Glutamatergic neuron (in vitro differentiated cells): Measurements from ENCODE around the gene SUSD3. TPM values are rescaled to one million over a fixed set of nuclear protein-coding genes. Genes with fewer than 3 reads are reported as not detected.

Experiments used
- DNase-seq: peaks from one replicate; pipeline ENCODE4 v3.0.0; 2022
- H3K27ac Mint-ChIP-seq: one replicate; pipeline ENCODE4 v1.8.0; 2020; ENCODE audit warnings: mild to moderate bottlenecking, mixed read lengths, inconsistent platforms; ENCODE audit not compliant: unreplicated experiment
- H3K27me3 Mint-ChIP-seq: one replicate; pipeline ENCODE4 v1.8.0; 2020; ENCODE audit warnings: mild to moderate bottlenecking, moderate library complexity, mixed read lengths, inconsistent platforms; ENCODE audit not compliant: unreplicated experiment
- H3K36me3 Mint-ChIP-seq: one replicate; pipeline ENCODE4 v1.8.0; 2020; ENCODE audit warnings: mild to moderate bottlenecking, mixed read lengths, inconsistent platforms; ENCODE audit not compliant: unreplicated experiment
- H3K4me1 Mint-ChIP-seq: one replicate; pipeline ENCODE4 v1.8.0; 2020; ENCODE audit warnings: mild to moderate bottlenecking, low read depth, mixed read lengths, inconsistent platforms; ENCODE audit not compliant: unreplicated experiment
- H3K4me3 Mint-ChIP-seq: one replicate; pipeline ENCODE4 v1.8.0; 2020; ENCODE audit warnings: mild to moderate bottlenecking, mixed read lengths, inconsistent platforms; ENCODE audit not compliant: unreplicated experiment
- H3K9me3 Mint-ChIP-seq: one replicate; pipeline ENCODE4 v1.8.0; 2020; ENCODE audit warnings: mild to moderate bottlenecking, moderate library complexity, mixed read lengths, inconsistent platforms; ENCODE audit not compliant: unreplicated experiment
- CTCF ChIP-seq: fragments of 200-600 bp; sonication (generic); IDR thresholded peaks from one replicate; pipeline ENCODE4 v1.5.0; 2021; ENCODE audit not compliant: partially characterized antibody, unreplicated experiment
- total RNA-seq: library from RNA; stranded (reverse); fragmentation: NEBNext Ultra II Directional; extraction: Animal tissue kit (Norgen Biotek cat#: 25700); gene quantifications from one replicate; pipeline ENCODE4 v1.2.1, GENCODE V29; 2021; ENCODE audit not compliant: unreplicated experiment

Gene SUSD3
- total RNA-seq, 1 donor from 2014 or later, result not detected

GRCh38 chr9:93111371-93112115 lies 53.0 kb downstream of the SUSD3 start:
- H3K4me3 Mint-ChIP-seq, result no peak overlapping the region
- TF ChIP-seq CTCF, result no peak
- H3K9me3 Mint-ChIP-seq, result peaks cover 5% of the 10 kb centered on the region
- no peaks in the 10 kb centered on the region for H3K27me3 Mint-ChIP-seq
- peak; percentile 11 for DNase-seq
- H3K4me1 Mint-ChIP-seq, result peaks cover 8% of the 10 kb centered on the region
- peaks cover 4% of the 10 kb centered on the region for H3K36me3 Mint-ChIP-seq
- H3K27ac Mint-ChIP-seq, result no peak overlapping the region

DNA sequence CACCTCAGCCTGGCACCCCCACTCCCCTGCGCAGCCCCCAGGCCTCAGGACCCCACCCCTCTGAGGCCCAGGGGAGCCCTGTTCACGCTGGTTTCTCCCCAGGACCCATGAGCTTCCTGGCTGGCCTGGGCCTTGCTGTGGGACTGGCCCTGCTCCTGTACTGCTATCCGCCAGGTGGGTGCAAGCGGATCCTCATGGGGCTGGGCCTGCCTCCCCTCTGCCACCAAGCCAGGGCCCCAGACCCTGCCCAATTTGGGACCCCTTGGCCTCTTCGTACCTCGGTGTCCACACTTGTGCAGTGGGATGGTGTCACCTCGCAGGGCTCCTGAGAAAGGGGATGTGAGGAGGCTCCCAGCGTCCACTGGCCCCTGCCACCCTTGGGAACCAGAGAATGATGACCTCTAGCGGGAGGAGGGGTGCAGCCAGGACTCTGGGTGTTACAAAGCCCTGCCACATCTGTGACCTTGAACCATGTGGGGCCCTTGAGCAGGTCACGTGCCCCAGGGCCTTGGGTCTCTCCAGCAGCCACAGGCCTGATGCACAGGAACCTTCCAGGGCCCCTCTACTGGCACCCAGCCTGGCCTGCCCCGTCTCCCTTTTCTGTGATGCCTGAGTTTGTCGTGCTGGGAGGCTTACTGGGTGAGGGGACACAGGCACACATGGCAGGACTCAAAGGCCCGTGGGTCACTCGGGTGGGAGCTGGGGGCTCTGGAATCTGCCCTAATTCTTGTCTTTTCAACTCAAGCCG lies 53.8 kb downstream of the SUSD3 start:
- Mint-ChIP-seq H3K9me3 (peaks cover 5% of the 10 kb centered on the region), H3K36me3 (peaks cover 4% of the 10 kb centered on the region), H3K27ac (no peak overlapping the region), H3K4me3 (no peak overlapping the region), H3K27me3 (no peaks in the 10 kb centered on the region), H3K4me1 (peaks cover 8% of the 10 kb centered on the region)
- peak; percentile 14 for DNase-seq
- no peak for TF ChIP-seq CTCF

- no peak overlapping the region for H3K27ac Mint-ChIP-seq
Measured at GRCh38 chr9:93112864-93113389, 54.4 kb downstream of the SUSD3 start.

GRCh38 chr9:93114169-93114983 lies 55.9 kb downstream of the SUSD3 start:
- no peak overlapping the region for H3K27ac Mint-ChIP-seq
- H3K4me1 Mint-ChIP-seq, result peaks cover 5% of the 10 kb centered on the region
- peaks cover 9% of the 10 kb centered on the region for H3K36me3 Mint-ChIP-seq
- H3K27me3 Mint-ChIP-seq, result peaks cover 6% of the 10 kb centered on the region
- no peak overlapping the region for H3K4me3 Mint-ChIP-seq
- peaks cover 7% of the 10 kb centered on the region for H3K9me3 Mint-ChIP-seq
- peak; percentile 17 for DNase-seq
- TF ChIP-seq CTCF, result no peak

More at GRCh38 chr9:93112864-93113389, 54.4 kb downstream of the SUSD3 start:
- Mint-ChIP-seq H3K4me1 (peaks cover 8% of the 10 kb centered on the region), H3K36me3 (peaks cover 4% of the 10 kb centered on the region), H3K9me3 (peaks cover 5% of the 10 kb centered on the region), H3K27me3 (no peaks in the 10 kb centered on the region), H3K4me3 (no peak overlapping the region)
- no peak for TF ChIP-seq CTCF
- peak; percentile 4 for DNase-seq
